Measurements from ENCODE around the gene STK32C.
"Not testable (repeated sequence)": the region's sequence is repeated elsewhere in the genome, so short reads cannot be mapped to it uniquely, and the experiment has no call there.

The STK32C gene

DNA sequence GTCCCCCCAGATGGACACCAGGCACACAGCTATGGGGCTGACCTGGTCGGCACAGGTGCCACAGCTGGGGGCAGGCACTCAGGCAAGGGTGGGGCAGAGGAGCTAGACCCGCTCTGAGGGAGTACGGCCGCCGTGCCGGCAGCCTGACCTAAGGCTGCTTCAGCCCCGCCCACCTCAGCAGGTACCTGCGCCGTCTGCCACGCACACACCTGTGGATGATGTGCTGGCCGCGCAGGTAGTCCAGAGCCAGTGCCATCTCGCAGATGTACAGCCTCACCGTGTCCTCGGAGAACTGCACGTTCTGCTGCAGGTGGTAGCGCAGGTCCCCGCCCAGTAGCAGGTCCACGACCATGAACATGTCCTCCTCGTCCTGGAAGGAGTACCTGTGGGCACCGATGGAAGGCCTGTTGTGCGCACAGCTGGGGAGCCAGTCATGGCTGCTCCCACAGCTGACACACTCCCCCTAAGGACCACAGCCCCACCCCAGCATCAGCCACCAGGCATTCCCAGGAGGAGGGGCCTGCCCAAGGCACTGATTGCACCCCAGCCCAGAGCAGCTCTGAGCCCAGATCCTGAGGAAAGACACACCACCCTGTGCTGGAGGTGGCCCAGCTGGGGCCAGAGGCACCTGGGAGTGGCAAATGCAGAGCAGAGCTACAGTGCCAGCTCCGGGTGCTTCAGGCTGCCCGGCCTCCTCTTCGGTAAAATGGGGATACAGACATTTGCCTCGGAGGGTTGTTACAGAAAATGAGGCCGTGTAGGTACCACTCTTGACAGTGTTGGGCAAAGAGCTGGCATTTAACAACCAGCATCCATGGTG lies 81.0 kb downstream of the STK32C start:
- no peak for DNase-seq

DNA sequence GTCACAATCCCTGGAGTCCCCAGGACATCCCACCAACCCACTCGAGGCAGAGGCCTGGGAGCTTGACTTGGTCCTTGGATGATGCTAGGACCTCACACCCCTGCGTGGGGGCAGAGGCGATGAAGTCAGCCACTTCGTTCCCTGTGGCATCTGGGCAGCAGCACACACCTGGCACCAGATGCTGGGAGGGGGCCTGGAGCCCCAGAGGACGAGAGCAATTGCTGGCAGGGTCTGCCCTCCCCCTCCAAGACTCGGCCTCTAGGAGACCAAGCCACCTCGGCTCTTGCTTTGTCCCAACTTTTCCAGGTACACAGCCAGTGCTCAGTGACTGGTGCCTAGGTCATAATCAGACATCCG lies 81.9 kb downstream of the STK32C start:
- no peak for DNase-seq

DNA sequence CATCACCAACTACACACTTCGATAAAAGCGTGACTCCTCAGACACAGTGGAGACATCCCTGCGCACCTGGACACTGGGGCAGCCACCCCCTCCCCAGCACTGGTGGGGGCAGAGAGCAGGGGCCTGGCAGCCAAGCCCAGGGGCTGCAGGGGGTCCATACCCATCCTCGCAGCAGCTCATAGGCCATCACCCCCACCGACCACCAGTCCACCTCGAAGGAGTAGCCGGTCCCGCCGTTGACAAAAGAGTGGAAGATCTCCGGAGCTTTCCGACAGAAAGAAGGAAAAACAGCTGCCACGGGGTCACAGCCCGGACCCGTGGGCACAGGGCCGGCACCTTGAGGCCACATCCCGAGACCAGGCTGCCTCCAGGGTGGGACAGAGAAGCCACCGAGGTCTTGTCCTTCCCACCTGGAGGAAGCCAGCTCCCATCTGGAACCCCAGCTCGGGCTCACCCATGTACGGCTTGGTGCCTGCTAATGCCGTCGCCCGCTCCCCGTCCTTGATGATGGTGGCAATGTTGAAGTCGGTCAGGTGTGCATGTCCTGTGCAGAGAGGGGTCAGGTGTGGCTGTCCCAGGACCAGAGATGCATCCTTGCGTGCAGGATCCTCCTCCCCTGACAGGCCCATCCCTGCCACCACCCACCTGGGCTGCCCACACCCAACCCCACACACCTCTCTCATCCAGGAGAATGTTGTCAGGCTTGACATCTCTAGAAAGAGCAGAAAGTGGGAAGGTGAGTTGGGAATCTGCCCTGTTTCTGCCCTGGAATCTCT lies 82.5 kb downstream of the STK32C start:
- DNase-seq = no peak

DNA sequence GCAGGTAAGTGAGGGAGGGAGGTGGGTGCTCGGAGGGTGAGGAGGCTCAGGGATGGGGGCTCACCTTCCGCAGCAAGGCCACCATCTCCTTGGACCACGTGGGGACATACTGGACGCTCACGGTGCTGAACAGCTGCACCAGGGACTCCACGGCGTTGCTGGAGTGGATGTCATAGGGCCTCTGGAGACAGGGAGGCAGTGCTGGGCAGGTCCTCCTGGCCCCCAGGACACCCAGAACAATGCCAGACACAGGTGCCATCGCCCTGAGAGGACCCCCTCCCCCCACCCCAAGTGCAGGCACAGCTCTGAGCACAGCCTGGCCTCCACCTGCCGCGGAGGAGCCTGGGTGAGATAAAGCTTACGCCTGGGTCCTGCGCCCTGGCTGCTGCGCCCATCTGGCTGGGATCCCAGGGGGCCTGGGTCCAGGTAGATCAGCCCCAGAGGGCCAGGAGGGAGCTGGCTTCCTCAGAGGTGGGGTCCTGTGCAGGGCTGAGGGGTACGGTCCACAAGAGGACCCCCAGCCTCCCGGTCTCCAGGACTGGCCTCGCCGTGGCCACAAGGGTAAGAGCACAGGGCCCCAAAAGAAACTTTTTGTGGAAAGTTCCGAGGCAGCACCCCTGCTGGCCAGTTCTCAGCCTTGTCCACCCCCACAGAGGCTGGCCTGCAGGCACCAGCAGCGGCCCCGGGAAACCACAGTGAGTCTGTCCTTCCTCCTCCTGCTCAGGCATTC lies 83.2 kb downstream of the STK32C start:
- DNase-seq = no peak

DNA sequence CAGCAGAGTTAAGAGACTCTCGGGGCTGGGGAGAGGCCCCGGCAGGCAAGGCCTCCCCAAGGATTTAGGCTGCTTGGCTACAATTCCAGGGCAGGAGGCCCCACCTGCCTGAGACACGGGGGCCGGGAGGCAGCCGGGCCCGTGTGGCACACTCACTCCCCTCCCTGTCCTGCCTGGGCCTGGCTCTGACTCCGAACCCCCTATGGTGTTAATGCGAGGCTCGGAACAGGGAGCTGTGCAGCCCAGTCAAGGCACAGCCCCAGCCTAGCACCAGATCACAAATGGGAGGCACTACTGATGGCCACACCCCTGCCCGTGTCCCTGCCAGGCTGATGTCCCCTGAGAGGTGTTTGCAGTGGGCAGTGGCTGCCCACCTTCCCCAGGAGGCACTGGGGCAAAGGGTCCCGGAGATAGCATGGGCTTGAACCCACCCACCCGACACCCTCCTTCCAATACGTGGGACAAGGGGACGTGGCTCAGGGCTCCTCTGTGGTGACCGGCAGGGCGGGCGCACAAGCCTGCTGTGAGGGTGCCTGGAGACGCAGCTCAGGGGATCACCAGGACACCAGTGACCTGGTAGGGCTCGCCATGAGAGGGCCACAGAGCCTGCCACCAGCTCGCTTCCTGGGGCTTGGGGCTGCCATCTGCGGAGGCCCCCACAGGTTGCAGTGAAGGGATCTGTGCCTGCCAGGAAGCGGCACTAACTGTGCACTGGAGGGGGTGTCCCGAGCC lies 84.0 kb downstream of the STK32C start:
- no peak for DNase-seq

DNA sequence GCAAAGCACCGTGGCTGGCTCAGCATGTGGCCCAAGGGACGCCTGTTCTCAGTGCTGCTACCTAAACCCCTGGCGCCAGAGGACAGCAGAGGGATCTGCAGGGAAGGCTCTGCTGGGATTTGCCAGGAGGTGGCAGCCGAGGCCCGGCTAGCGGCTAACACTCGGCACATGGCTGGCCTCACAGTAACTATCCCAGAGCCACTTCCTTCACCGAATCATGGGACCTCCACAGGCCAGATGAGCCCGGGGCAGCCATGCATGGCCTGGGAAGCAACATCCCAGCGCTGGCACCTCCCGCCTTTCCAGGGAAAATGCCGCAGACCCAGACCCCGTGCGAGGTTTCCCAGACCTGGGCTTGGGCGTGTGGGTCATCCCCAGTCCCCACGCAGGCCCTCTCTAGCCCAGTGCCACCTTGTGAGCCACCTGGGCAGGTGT lies 84.6 kb downstream of the STK32C start:
- DNase-seq = peak; percentile 78

DNA sequence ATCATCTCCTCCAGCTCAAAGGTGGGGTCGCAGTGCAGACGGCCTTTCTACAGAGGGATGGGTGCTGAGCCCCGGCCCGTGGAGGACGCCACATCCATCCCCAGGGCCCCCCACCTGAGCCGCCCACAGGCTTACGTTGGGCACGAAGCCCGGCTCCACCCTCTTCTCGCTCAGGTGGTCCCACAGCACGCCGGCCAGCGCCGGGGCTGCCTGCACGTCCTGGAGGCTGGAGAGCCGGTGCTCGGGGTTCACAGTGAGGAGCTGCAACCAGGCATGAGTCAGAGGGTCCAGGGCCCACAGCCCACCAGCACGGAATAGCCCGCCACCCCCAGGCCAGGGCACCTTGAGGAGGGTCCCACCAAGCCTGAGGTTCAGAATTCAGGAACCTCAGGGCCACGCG lies 85.0 kb downstream of the STK32C start:
- DNase-seq = no peak

DNA sequence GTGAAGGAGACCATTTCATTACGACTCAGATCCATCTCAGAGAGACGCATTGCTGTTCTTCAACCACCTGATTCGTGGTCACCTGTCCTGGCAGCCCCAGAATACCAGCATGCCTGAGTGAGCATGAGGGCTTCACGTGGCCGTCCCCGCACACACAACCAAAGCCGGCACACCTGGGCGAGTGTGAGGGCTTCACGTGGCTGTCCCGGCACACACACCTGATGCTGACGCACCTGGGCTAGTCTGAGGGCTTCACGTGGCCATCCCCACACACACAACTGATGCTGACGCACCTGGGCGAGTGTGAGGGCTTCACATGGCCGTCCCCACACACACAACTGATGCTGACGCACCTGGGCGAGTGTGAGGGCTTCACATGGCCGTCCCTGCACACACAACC lies 86.8 kb downstream of the STK32C start:
- DNase-seq = not testable (repeated sequence)

DNA sequence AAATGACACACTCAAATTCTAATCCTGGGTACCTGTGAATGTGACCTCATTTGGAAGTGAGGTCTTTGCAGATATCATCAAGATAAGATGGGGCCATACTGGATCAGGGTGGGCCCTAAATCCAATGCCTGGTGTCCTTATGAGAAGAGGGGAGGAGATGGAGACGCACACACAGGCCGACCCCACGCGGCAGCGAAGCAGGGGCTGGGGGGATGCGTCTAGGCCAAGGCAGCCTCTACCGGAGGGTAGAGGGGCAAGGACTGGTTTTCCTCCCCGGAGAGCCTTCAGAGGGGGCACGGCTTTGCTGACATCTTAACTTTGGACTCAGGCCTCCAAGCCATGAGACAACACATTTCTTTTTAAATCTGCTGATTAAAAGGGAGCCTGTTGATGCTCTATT lies 87.7 kb downstream of the STK32C start:
- no peak for DNase-seq

DNA sequence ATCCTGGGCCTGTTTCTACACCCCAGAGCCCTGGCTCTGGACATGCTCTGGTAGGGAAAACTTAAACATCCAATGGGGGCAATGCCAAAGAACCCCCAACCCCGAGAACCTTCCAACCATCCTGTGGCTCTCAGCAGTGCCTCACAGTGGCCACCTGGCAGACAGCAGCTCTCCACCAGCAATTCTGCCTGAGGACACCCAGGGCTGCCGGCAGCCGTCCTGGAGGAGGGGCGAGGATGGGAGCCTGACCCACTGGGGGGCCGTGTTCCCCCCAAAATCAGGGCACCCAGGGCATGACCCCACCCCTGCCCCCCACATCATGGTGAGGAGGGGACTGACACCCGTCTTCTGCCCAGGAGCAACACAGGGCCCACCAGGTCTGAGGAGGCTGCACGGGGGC lies 88.3 kb downstream of the STK32C start:
- no peak for DNase-seq

DNA sequence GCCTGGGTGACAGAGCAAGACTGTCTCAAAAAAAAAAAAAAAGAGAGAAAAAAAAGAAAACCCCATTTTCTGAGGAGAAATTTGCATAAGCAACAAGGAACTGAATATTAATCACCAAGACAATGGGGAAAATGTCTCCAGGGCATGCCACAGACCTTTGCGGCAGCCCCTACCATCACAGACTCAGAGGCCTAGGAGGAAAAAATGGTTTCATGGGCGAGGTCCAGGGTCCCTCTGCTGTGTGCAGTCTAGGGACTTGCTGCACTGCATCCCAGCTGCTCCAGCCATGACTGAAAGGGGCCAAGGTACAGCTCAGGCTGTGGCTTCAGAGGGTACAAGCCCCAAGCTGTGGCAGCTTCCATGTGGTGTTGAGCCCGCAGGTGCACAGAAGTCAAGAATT lies 91.3 kb downstream of the STK32C start:
- DNase-seq = not testable (repeated sequence)

DNA sequence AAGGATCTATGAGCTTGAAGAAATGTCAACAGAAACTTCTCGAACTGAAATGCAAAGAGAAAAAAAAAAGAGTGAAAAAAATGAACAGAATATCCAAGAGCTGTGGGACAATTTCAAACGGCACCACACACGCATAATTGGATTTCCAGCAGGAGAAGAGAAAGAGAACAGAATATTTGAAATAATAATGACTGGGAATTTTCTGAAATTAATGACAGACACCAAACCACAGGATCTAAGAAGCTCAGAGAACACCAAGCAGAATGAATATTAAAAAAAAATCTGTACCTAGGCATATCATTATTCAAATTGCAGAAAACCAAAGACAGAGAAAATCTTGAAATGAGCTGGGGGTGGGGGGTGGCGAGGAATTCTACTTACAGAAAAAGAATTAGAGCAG lies 93.8 kb downstream of the STK32C start:
- no peak for DNase-seq

DNA sequence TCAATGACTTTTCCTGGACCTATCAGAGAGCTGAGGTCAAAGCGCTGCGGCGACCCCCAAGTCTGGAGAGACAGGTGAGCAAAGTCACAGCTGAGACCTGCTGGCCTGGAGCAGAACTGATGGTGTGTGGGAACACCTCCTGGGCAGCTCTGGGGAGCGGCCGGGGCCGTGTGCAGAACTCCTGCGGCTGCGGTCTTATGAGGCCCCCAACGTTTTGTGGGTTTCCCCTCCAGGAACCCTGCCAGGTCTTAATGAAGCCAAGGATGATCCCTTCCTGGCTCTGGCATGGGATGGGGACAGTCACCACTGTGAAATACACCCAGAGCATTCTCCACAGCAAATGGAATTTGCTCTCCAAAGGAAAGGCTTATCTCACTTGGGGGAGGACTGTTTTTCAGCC lies 94.9 kb downstream of the STK32C start:
- DNase-seq = no peak

DNA sequence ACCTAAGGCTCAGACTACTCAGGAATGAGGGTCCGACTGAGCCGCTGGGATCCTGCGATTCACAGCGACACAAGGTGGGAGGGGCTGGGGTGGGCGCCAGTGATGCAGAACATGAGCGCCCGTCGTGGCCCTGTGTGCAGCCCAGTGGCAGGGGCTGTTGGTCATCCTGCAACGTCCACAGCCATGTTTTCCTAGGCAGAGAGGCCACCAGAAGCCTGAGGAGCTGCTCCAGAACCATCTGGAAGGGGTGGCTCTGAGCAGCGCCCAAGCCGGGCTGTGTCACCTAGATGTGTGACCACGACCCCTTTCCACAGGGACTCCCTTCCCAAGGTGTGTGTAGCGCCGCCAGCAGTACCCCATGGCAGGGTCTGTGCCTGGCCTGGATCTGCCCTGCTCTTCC lies 96.5 kb downstream of the STK32C start:
- no peak for DNase-seq

DNA sequence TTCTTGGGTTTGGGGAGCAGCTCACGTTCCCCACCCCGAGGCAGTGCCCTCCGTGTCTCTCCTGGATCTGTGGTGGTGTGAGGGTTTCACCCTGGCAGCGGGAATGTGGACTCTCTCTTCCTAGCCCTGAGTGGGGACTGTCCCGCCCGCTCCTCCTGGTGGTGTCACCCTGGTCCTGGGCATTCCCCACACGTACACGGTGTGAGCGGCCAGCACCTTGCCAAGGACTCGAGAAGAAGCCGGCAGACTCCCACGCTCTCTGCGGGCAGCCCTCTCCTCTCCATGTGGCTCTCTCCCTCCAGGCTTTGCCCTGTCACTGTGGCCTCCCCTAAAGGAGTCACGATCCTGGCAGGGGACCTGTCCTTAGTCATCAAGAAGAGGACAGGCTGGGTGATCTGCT lies 97.0 kb downstream of the STK32C start:
- DNase-seq = no peak

DNA sequence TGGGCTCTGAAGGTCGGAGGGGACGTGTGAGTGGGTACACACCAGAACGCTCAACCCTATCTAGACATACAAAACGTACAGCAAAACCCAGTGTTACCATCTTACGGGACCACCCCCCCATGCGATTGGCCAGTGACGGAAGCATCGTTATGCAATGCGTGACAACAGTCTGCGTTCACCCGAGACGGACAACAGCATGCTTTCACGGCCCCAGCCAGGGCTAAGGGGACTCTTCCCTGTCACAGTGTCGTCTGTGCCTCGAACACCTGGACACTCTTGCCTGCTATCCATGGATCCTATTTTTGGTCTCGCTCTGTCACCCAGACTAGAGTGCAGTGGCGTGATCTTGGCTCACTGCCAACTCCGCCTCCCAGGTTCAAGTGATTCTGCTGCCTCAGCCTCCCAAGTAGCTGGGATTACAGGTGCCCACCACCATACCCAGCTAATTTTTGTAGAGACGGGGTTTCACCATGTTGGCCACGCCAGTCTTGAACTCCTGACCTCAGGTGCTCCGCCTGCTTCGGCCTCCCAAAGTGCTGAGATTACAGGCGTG lies 97.7 kb downstream of the STK32C start:
- no peak for DNase-seq

DNA sequence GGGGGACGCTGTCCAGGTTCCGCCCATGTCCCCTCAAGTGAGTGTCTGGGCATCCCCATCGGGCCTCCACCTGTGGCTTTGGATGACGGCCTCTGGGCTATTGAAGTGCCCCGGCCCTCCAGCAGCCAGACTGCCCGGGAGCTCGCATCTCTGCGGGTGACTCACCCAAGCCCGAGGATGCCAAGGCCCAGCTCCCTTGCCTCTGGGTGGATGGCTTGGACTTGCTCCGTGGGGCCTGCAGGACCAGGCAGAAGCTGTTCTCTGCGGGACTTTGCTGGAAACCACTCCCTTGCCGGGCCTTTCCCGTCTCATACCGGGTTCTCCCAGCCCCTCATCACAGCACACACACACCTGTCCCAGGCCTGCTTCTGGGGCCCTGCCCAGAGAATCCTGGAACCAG lies 98.6 kb downstream of the STK32C start:
- DNase-seq = no peak

DNA sequence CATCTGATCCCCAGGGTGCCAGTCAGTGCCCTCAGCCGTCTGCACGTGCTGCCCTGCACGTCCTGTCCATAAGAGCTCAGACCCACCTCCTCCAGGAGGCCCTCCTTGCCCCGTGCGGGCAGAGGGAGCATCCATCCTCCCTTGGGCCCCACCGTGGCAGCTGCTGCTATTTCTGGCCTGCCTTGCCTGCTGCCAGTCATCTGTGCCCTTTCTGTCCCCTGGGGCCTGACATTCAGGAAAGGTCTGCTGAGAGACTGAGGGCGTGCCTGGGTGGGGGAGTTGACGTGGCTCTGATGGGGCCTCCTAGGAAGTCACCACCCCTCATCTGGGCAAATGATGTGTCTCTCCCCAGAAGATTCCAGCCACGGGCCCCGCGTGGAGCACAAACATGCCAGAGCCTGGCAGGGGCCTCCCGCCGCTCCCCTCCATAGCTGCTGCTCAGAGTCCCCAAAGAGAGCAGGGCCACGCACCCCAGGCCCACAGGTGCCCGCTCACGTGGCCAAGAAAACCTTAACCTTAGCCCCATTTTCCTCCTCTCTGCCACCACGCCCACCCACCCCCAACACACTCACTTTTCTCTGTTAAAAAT lies 99.2 kb downstream of the STK32C start:
- no peak for DNase-seq

DNA sequence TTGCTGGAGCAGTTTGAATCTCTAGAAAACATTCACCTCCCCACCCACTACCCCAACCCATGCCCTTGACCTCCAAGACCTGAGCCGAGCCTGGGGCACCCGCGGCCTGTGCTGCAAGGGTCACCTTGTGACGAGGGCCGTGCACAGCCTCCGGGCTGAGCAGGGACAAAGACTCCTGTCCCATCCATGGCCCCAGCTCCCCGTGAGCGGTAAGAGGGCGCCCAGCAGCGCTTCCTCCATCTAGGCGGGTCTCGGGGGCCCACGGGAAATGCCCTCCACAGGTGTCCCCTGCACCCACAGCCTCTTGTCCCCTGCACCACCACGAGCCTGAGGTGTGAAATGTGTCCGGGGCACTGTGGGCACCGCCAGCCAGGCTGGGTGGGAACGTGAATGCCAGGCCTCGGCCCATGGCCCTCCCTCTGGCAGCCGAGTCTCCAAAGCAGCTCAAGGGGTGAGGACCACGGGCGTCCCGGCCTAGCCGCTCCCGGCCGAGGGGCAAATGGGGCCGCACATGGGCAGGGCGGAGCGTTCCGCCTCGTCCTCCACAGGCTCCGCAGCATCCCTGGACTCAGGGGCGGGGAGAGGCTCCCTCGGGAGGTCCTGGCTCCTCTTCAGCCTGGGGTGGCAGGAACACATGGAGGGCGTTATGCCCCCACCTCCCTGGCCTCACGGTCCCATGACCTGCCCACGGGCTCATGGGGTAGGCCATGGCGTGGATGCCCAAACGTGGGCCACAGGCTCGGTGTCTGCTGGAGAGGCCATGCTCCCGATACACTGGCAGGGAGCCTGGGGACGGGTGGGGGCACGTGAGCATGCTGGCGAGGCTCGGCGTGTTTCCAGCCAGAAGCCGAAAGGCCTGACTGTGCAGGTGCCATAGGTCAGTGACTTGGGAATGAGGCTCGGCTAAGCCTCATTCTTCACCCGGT lies 100.0 kb downstream of the STK32C start:
- no peak for DNase-seq

DNA sequence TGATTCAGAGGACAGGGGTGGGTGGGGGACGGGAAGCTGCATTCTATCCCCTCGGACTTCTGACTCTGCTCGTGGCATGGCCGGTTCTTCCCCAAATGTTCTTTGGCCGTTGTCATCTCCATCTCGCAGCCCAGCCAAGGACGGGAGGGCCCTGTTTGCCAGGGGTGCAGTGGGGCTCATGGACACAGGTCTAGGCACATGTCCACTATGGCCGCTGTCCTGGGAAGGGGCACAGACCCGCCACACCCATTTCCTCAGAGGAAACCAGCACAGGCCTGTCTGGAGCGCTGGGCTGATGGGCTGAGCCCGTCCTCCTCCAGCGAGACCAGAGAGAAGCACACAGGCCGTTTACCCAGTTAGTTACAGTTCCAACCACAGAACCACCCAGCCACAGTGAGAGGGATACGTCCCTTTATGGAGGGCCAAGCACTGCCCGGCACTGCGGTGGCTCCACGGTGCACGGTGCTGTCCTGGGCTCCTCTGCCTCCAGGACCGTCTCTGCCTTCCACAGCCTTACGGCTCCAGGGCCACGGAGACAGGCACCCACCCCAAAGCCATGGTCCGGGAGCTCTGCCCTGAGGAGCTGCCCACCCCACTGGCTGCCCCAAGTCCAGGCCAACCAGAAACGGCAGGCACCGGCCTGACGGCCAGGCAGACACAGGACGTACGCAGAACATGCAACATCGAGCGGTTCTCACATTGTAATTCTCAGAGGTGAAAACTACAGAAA lies 100.8 kb downstream of the STK32C start:
- no peak for DNase-seq

DNA sequence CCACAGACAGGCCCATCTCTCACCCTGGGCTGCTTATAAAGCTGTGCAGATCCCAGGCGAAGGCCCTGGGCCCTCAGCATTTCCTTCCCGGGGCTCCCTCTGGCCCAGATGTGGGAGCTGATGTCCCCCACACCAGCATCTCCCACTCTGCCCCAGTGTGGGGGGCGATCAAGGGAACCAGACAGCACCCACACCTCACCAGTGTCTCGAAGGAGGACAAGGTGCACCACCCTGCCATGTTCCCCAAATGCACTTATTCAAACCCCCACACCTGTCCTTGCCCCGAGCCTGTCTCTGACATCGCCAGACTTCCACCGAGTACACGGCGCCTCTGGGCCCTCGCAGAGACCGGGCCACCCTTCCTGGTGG lies 101.4 kb downstream of the STK32C start:
- no peak for DNase-seq
